ENCODE data around the gene HTR3A. TPM values are rescaled to one million over a fixed set of nuclear protein-coding genes. Genes with fewer than 3 reads are reported as not detected.

Gene HTR3A
- total and polyA plus RNA-seq, 9 of the 15 experiments (the other 6 are each of a cell fraction or from before 2014, with no cell fraction given) = not detected

- ATAC-seq = peak; percentile 80
- Histone ChIP-seq H3K4me1 (replicated peaks in 1 of 2; ENCODE audit: control insufficient read depth in 2 of 2, insufficient read depth in 2 of 2, low read length in 2 of 2) (no peaks in the 10 kb centered on the region), H3K9ac (ENCODE audit: insufficient read depth in 1 of 2, low read depth in 2 of 2, low read length in 2 of 2) (no peak overlapping the region), H3K79me2 (ENCODE audit: control insufficient read depth, insufficient read depth, low read length) (no peaks in the 10 kb centered on the region), H3K9me3 (replicated peaks; ENCODE audit: control insufficient read depth, insufficient read depth, low read depth, low read length) (no peaks in the 10 kb centered on the region), H4K20me1 (replicated peaks; ENCODE audit: control insufficient read depth, insufficient read depth, low read length) (peaks cover 17% of the 10 kb centered on the region; the same call in 1 of the 2 replicates), H3K27ac (ENCODE audit: extremely low read depth, low read depth, low read length) (no peak overlapping the region), H3K36me3 (ENCODE audit: control insufficient read depth, insufficient read depth, low read length) (no peaks in the 10 kb centered on the region), H2AFZ (ENCODE audit: low read depth, low read length) (no peak overlapping the region), H3K4me2 (ENCODE audit: insufficient read depth, low read length) (no peak overlapping the region), H3K9me1 (ENCODE audit: control insufficient read depth, insufficient read depth, low read length) (no peaks in the 10 kb centered on the region), H3K27me3 (ENCODE audit: control insufficient read depth in 2 of 2, insufficient read depth in 2 of 2, low read length in 2 of 2) (peaks cover 0 to 16% of the 10 kb centered on the region in 2 experiments; a peak in 2 of 5 replicates), H3K4me3 (no peak overlapping the region)
- no TSS peak for BruUV-seq (replicated peaks)
- FAIRE-seq = peak; percentile 46
- 0% methylated on average over 6 of the region's 6 CpGs for WGBS (ENCODE audit: insufficient coverage, low coverage, missing lambda C conversion rate)
- CTCF ChIA-PET (ENCODE audit: low intra/inter-chr PET ratio) = interaction anchor here (0.9 to 1.9 kb wide), 3 partner anchors 267 to 269 kb away, joined by 4 to 10 read pairs (median 5); no protein-coding TSS in a partner anchor
- in situ Hi-C loops (cut with MboI) (no loop called here), intact Hi-C loops (cut with micrococcal nuclease) (loop anchor here (1.0 to 10.0 kb wide), 4 partner anchors 97 to 768 kb away; no protein-coding TSS in a partner anchor)
- DNase-seq (ENCODE audit: extremely low read depth in 1 of 4, low spot score in 3 of 4) = peak; percentile 40 to 65 (median 50)
- POLR2A ChIA-PET = no interaction called here
- TF ChIP-seq, protein P1, sequence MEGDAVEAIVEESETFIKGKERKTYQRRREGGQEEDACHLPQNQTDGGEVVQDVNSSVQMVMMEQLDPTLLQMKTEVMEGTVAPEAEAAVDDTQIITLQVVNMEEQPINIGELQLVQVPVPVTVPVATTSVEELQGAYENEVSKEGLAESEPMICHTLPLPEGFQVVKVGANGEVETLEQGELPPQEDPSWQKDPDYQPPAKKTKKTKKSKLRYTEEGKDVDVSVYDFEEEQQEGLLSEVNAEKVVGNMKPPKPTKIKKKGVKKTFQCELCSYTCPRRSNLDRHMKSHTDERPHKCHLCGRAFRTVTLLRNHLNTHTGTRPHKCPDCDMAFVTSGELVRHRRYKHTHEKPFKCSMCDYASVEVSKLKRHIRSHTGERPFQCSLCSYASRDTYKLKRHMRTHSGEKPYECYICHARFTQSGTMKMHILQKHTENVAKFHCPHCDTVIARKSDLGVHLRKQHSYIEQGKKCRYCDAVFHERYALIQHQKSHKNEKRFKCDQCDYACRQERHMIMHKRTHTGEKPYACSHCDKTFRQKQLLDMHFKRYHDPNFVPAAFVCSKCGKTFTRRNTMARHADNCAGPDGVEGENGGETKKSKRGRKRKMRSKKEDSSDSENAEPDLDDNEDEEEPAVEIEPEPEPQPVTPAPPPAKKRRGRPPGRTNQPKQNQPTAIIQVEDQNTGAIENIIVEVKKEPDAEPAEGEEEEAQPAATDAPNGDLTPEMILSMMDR (IDR thresholded peaks at IDR 0.05 in 2 of 3, conservative IDR thresholded peaks at IDR 0.05 in 1 of 3; ENCODE audit: insufficient read depth in 2 of 3, low read depth in 1 of 3, low read length in 3 of 3) = peak; percentile 70 to 77 (median 74)
- TF ChIP-seq, protein P2, sequence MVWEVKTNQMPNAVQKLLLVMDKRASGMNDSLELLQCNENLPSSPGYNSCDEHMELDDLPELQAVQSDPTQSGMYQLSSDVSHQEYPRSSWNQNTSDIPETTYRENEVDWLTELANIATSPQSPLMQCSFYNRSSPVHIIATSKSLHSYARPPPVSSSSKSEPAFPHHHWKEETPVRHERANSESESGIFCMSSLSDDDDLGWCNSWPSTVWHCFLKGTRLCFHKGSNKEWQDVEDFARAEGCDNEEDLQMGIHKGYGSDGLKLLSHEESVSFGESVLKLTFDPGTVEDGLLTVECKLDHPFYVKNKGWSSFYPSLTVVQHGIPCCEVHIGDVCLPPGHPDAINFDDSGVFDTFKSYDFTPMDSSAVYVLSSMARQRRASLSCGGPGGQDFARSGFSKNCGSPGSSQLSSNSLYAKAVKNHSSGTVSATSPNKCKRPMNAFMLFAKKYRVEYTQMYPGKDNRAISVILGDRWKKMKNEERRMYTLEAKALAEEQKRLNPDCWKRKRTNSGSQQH (CRISPR knock-in tag; IDR thresholded peaks at IDR 0.05) = no peak
- TF ChIP-seq ZNF41 (CRISPR knock-in tag; conservative IDR thresholded peaks at IDR 0.05) (no peak), SMC3 (conservative IDR thresholded peaks at IDR 0.05; ENCODE audit: insufficient read depth, low read depth, low read length) (peak; percentile 73), RAD21 (CRISPR knock-in tag; conservative IDR thresholded peaks at IDR 0.05 in 1 of 2, IDR thresholded peaks at IDR 0.05 in 1 of 2) (peak; percentile 82 to 89), DEAF1 (CRISPR knock-in tag; IDR thresholded peaks at IDR 0.05) (peak; percentile 74), RCOR1 (IDR thresholded peaks at IDR 0.05; ENCODE audit: borderline replicate concordance in 1 of 2, low read depth in 2 of 2, low read length in 2 of 2) (0 out of 4 replicates have a peak, but pooled peaks of 1 of the 2 experiments have one; percentile 6), STAG1 (CRISPR knock-in tag; IDR thresholded peaks at IDR 0.05; ENCODE audit: borderline replicate concordance) (peak; percentile 41; the same call in 1 of the 2 replicates)
These were observed 19.4 kb downstream of the HTR3A start for GRCh38 chr11:113994077-113994954.
